Suppressor macrophage (primary cell): ENCODE results near the gene MORC1.

ENCODE experiments used
- DNase-seq, 4 experiments: peaks; one replicate each; pipeline ENCODE4 v3.0.0-alpha.2; 2020 to 2022

Gene MORC1

DNA sequence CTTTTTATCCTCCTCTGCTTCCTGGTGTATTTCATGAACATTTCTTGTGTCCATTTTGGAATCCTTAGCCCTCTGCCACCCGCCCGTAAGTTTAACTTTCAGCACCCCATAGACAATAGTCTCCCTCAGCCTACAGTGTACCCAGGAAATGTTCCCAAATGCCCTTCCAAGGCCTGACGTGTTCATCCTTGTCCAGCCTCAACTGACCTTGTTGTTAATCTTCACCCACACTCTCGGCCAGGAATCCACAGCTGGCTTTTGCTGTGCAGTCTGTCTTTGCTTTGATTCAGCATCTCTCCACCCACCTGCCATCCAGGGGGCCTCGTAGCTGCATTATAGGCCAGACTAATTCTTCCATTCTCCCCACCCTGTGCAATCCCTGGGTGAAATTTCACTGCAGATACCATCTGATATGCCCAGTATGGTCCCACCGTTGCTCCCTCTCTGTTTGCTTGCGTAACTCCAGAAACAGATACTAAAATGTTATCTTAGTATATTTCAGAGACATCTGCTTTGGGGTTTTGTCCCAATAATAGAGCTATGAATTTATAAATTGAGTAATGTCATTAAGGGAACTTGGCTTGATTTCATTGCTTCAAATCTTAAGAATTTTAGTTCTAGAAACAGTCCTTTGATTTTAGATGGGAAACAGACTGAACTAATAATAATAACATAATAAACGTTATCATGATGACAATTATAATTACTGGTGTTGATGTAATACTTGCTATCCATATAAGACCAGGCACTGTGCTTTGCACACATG is 180.8 kb downstream of the MORC1 start:
- no peak for DNase-seq

DNA sequence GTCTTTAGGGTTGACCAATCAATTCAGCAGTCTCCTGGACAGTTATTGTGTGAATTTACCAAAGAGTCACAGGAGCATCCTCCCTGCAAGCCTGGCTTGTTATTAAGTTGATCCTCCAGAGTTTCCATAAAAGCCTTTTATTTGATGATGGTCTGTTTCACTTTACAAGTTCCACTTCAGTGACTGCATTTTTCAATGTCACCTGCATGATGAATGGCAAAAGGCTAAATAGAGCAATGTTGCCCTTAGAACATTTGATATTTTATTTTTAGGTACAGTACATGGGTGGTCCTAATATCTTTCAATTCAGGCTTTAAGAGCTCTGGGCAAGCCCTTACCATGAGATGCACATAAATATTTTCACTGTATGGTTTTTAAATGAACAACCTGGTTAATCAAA is 186.9 kb downstream of the MORC1 start:
- DNase-seq = no peak

DNA sequence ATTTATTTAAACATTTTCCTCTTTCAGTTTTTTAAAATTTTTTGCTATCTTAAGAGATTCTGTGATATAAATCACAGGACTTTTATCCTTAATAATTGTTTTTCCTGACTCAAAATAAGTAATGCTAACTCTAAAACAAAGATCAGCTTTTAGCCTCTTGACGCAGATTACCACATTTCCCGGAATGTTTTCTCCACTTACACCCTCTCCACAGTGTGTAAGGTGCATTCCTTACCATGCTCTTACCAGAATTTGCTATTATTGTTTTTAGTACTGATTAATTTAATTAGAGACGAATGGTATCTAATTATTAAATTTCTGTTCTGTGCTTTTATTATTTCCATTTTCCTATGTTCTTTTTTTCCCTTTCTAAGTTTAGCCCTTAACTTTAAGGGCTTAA is 199.1 kb downstream of the MORC1 start:
- no peak for DNase-seq

DNA sequence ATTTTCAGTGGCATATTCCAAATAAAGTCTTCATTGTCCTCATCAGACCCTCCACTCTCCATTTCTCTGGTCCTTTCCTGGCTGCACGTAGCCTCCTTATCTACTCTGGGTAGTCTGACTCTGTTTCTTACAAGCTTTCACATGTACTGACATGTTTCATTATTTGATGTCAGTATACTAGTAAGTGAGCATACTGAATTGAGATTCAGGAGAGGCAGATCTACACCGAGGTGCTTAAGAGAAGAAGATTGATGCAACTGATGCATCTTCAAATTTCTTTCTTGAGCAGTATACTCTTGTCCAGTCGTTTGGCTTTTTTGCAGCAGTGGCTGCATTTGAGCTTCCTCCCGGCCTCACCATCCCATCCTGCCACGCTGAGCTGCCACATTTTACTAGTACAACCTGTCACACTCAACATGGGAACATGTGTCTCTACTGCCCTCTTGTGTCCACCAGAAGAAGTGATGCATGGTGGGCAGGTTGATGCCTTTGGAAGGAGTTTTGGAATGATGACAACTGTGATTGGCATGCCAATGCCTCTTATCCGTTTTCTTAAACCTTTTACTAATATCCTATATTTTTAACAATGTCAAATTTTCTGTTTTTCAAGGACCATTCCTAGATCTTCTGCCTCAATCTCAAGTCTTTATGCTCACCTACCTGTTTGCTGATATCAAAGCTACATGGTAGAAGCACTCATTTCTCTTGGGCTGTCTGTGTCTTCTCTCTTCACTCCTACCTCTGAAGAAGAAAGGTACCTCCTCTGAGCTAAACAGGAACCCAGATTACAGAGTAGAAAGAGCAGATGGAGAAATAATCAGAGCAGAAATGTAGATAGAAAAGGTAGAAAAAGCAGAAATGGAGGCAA is 202.9 kb downstream of the MORC1 start:
- peak; percentile 52 to 59 (median 58) for DNase-seq

DNA sequence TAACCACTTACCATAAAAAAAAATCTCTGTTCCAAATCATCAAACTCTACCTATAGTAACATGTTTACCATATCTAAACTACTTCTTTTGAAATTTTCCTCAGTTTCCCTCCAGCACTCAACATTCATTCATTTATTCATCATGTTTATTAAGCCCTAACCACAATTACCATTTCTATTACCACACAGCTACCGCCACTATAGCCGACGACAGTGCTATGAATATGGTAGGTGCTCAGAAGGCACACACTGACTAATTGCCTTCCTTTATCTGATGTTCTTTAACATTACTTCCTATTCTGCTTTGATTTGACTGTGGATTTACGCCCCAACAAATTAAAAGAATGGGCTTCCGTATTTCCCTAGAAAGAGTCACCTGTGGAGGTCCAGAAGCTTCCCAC is 208.1 kb downstream of the MORC1 start:
- DNase-seq = no peak
